Muscle of arm (tissue), 12 donors: Measurements from ENCODE around the gene ZEB1. TPM values are rescaled to one million over a fixed set of nuclear protein-coding genes. Genes with fewer than 3 reads are reported as not detected.

ENCODE experiments used
- DNase-seq: peaks from one replicate; pipeline ENCODE4 v3.0.0-alpha.2; 2013
- polyA plus RNA-seq, 12 donors: library from polyadenylated mRNA; unstranded; fragments of 120-200 nt; gene quantifications; one replicate each; pipeline ENCODE4 v1.2.1, GENCODE V29; 2013; ENCODE audit not compliant: insufficient read length in 12 of 12

Gene ZEB1
- polyA plus RNA-seq, 12 donors = 58.3 to 98.6 (median 76.7) TPM; not detected in 1

DNA sequence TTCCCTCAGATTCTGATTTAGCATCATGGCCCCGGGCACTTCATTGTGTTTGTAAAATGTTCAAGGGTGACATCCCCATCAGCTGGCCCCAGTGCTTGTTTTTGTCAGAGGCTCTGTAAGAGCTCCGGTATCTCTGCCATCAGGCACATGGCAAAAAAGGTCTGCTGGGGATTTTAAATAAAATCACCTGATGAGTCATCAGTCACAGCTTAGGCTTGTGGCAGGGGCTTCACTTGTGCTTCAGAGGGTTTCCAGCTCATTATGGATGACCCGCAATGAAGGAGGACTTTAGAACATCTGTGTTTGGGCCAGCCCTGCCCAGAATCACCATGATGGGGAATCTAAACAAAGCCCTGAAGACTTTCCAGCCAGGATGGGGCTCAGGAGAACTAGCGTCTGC, 259.9 kb downstream of the ZEB1 start:
- no peak for DNase-seq
